ENCODE measurements around the gene FOXP2. TPM values are rescaled to one million over a fixed set of nuclear protein-coding genes. Genes with fewer than 3 reads are reported as not detected.

FOXP2 gene
- total and polyA plus RNA-seq, 2 of the 4 experiments (the other 2 are of a cell fraction), result 0.89 to 1.1 TPM

- Histone ChIP-seq H3K9me1 (ENCODE audit: insufficient read depth, low read length) (no peaks in the 10 kb centered on the region), H3K18ac (ENCODE audit: low read depth, low read length) (no peak overlapping the region), H2BK15ac (ENCODE audit: low read depth, low read length) (no peak overlapping the region), H3K4me1 (ENCODE audit: control insufficient read depth, insufficient read depth, low read length) (no peaks in the 10 kb centered on the region), H4K5ac (ENCODE audit: low read depth, low read length) (no peak overlapping the region), H3K9ac (ENCODE audit: low read depth, low read length) (no peak overlapping the region), H3K9me3 (ENCODE audit: control insufficient read depth, insufficient read depth, low read length) (no peaks in the 10 kb centered on the region), H3K56ac (ENCODE audit: extremely low read depth, insufficient read depth, low read length) (no peak overlapping the region), H3K36me3 (ENCODE audit: control insufficient read depth, insufficient read depth, low read length) (no peaks in the 10 kb centered on the region), H3K79me1 (ENCODE audit: low read depth in 1 of 2, low read length in 2 of 2) (no peaks in the 10 kb centered on the region), H2AFZ (replicated peaks; ENCODE audit: low read length, poor library complexity) (peak overlapping the region; percentile 4), H3K27ac (ENCODE audit: insufficient read depth, low read length) (no peak overlapping the region), H2BK120ac (ENCODE audit: low read depth, low read length) (no peak overlapping the region), H3K23ac (ENCODE audit: low read depth, low read length) (no peak overlapping the region), H2AK5ac (ENCODE audit: low read depth, low read length) (no peak overlapping the region), H3K14ac (replicated peaks; ENCODE audit: low read depth, low read length) (no peak overlapping the region), H4K91ac (ENCODE audit: insufficient read depth, low read depth, low read length) (no peak overlapping the region), H3K27me3 (ENCODE audit: control insufficient read depth, insufficient read depth, low read length) (no peaks in the 10 kb centered on the region), H2AK9ac (replicated peaks; ENCODE audit: low read depth, low read length, poor library complexity) (no peak overlapping the region), H4K8ac (ENCODE audit: low read depth in 2 of 2, low read length in 2 of 2) (no peak overlapping the region), H2BK20ac (ENCODE audit: low read depth, low read length) (no peak overlapping the region), H3K4me3 (ENCODE audit: insufficient read depth, low read depth, low read length) (no peak overlapping the region), H3K4ac (ENCODE audit: low read depth, low read length) (no peak overlapping the region), H3K4me2 (ENCODE audit: low read depth, low read length) (no peak overlapping the region), H4K20me1 (ENCODE audit: insufficient read depth, low read length) (no peaks in the 10 kb centered on the region), H2BK5ac (ENCODE audit: low read depth, low read length, poor library complexity, severe bottlenecking) (no peak overlapping the region)
- intact Hi-C loops (cut with micrococcal nuclease), result no loop called here
- TF ChIP-seq, protein P1, sequence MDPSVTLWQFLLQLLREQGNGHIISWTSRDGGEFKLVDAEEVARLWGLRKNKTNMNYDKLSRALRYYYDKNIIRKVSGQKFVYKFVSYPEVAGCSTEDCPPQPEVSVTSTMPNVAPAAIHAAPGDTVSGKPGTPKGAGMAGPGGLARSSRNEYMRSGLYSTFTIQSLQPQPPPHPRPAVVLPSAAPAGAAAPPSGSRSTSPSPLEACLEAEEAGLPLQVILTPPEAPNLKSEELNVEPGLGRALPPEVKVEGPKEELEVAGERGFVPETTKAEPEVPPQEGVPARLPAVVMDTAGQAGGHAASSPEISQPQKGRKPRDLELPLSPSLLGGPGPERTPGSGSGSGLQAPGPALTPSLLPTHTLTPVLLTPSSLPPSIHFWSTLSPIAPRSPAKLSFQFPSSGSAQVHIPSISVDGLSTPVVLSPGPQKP (IDR thresholded peaks at IDR 0.05; ENCODE audit: borderline replicate concordance, low read depth, low read length), result no peak
- TF ChIP-seq FOS (IDR thresholded peaks at IDR 0.05; ENCODE audit: low read depth, low read length) (no peak), MAZ (IDR thresholded peaks at IDR 0.05; ENCODE audit: borderline replicate concordance, low read depth, low read length) (no peak), MAFK (IDR thresholded peaks at IDR 0.05; ENCODE audit: low read depth, low read length) (no peak), POLR2A (IDR thresholded peaks at IDR 0.05; ENCODE audit: low read depth, low read length) (no peak), RCOR1 (IDR thresholded peaks at IDR 0.05; ENCODE audit: insufficient replicate concordance, low read length) (no peak), RAD21 (IDR thresholded peaks at IDR 0.05; ENCODE audit: low read length) (no peak), BHLHE40 (IDR thresholded peaks at IDR 0.05; ENCODE audit: low read depth, low read length) (no peak), MXI1 (IDR thresholded peaks at IDR 0.05; ENCODE audit: borderline replicate concordance, low read depth, low read length) (no peak), CHD1 (IDR thresholded peaks at IDR 0.05; ENCODE audit: low read depth, low read length) (no peak), CEBPB (IDR thresholded peaks at IDR 0.05; ENCODE audit: low read depth, low read length) (no peak), SMC3 (IDR thresholded peaks at IDR 0.05; ENCODE audit: low read depth, low read length) (no peak), NFE2L2 (IDR thresholded peaks at IDR 0.05; ENCODE audit: low read depth, low read length) (no peak), RFX5 (IDR thresholded peaks at IDR 0.05; ENCODE audit: low read depth, low read length) (no peak)
- TF ChIP-seq, protein P2, sequence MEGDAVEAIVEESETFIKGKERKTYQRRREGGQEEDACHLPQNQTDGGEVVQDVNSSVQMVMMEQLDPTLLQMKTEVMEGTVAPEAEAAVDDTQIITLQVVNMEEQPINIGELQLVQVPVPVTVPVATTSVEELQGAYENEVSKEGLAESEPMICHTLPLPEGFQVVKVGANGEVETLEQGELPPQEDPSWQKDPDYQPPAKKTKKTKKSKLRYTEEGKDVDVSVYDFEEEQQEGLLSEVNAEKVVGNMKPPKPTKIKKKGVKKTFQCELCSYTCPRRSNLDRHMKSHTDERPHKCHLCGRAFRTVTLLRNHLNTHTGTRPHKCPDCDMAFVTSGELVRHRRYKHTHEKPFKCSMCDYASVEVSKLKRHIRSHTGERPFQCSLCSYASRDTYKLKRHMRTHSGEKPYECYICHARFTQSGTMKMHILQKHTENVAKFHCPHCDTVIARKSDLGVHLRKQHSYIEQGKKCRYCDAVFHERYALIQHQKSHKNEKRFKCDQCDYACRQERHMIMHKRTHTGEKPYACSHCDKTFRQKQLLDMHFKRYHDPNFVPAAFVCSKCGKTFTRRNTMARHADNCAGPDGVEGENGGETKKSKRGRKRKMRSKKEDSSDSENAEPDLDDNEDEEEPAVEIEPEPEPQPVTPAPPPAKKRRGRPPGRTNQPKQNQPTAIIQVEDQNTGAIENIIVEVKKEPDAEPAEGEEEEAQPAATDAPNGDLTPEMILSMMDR (conservative IDR thresholded peaks at IDR 0.05; ENCODE audit: low read depth, low read length), result no peak
- TF ChIP-seq, protein P3, sequence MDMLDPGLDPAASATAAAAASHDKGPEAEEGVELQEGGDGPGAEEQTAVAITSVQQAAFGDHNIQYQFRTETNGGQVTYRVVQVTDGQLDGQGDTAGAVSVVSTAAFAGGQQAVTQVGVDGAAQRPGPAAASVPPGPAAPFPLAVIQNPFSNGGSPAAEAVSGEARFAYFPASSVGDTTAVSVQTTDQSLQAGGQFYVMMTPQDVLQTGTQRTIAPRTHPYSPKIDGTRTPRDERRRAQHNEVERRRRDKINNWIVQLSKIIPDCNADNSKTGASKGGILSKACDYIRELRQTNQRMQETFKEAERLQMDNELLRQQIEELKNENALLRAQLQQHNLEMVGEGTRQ (IDR thresholded peaks at IDR 0.05; ENCODE audit: low read depth, low read length), result no peak
- no TSS peak for BruUV-seq (replicated peaks)
- no peak for ATAC-seq (ENCODE audit: low read depth)
- ChIA-PET POLR2A (ENCODE audit: unreplicated experiment) (no interaction called here), CTCF (no interaction called here)
- WGBS, 2 experiments (ENCODE audit: extremely low coverage in 2 of 2, insufficient read length in 1 of 2), result 100% methylated on average over 2 of the region's 8 CpGs; no CpG with 5 or more reads in 1 of the 2 experiments
- no peak for DNase-seq
- dilution Hi-C loops (cut with HindIII; ENCODE audit: low sequenced_read_pairs, unreplicated experiment), result no loop called here
- in situ Hi-C loops (cut with MboI; ENCODE audit: low sequenced_read_pairs), result no loop called here
Measured at GRCh38 chr7:114644455-114644854, 229.8 kb downstream of the FOXP2 start.

Data from IMR-90 (cell line).